Retinal pigment epithelial cell (primary cell): ENCODE data around the gene ISCA1.

Experiments used
- DNase-seq: peaks from one replicate; pipeline ENCODE4 v3.0.0-alpha.2; 2010; ENCODE audit warnings: low read depth
- H3K4me3 ChIP-seq: 2 replicates; pipeline ENCODE4 v1.5.1; 2011; ENCODE audit warnings: mild to moderate bottlenecking, low read length, control low read depth, moderate library complexity
- TF ChIP-seq, protein P1 (sequence below): conservative IDR thresholded peaks from 2 replicates; pipeline ENCODE4 v1.5.1; 2011; ENCODE audit warnings: low read depth, low read length, control low read depth, inconsistent platforms

ISCA1 gene

DNA sequence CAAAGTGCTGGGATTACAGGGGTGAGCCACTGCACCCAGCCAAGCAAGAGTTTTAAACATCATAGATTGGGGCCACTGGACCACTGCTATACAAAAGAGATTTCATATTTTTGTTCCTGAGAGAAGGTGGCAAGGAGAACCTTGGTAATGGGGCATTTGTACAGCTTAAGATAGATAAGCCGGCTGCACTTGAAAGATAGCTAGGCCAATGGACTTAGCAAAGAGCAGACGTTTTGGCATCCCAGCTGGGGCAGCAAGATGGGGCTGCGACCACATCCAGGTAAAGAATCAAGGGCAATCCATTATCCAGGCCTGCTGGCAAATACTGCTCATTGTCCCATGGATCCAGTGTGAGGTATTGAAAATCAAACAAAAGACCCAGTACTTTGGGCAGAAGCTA is 3.9 kb upstream of the ISCA1 start:
- TF ChIP-seq, protein P1, sequence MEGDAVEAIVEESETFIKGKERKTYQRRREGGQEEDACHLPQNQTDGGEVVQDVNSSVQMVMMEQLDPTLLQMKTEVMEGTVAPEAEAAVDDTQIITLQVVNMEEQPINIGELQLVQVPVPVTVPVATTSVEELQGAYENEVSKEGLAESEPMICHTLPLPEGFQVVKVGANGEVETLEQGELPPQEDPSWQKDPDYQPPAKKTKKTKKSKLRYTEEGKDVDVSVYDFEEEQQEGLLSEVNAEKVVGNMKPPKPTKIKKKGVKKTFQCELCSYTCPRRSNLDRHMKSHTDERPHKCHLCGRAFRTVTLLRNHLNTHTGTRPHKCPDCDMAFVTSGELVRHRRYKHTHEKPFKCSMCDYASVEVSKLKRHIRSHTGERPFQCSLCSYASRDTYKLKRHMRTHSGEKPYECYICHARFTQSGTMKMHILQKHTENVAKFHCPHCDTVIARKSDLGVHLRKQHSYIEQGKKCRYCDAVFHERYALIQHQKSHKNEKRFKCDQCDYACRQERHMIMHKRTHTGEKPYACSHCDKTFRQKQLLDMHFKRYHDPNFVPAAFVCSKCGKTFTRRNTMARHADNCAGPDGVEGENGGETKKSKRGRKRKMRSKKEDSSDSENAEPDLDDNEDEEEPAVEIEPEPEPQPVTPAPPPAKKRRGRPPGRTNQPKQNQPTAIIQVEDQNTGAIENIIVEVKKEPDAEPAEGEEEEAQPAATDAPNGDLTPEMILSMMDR: no peak
- no peak overlapping the region for H3K4me3 ChIP-seq
- DNase-seq: no peak

DNA sequence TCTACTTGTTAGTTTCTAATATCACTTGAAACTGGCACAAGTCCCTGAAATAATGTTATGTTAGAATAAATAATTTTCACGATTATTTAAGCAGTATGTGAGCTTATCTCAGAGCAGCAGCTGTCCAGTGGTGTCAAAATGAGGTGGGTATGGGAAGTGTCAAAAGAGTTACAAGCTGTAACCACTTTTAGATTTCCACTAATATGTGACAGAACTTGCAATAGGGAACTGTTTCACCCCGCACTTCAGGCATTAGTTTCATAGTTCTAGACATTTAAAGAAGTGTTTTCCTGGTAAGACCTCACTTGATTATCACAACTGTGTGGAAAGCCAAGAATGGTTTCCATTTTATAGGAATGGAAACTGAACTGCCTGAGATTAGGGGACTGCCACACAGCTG is 2.9 kb upstream of the ISCA1 start:
- TF ChIP-seq, protein P1: no peak
- H3K4me3 ChIP-seq: no peak overlapping the region
- no peak for DNase-seq

DNA sequence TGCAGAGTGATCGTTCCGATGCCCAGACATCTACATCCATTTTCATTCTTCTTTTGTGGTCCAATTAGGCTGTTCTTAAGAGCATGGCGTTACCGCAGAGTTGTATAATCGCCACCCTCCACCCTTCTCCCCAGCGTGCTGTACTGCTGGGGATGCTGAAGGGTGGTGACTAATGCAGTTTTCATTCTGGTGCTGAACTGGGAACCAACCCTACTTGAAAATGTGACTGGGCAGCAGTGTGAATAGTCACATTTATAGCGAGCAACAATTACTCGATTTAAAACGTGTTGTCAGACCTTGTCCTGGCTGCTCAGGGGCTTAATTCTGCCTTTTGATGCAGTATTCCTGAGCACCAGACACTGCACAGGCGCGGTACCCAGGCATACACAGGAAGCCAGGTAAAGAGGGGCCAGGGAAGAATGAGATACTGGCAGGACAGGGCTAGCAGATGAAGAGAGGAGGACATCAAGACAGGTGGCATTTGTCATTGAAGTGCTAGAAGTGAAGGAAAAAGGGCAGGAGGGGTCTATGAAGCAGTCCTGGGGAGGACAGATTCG is 719 bp upstream of the ISCA1 start:
- DNase-seq: peak; percentile 83
- TF ChIP-seq, protein P1: no peak
- peak overlapping the region; percentile 87 for H3K4me3 ChIP-seq

DNA sequence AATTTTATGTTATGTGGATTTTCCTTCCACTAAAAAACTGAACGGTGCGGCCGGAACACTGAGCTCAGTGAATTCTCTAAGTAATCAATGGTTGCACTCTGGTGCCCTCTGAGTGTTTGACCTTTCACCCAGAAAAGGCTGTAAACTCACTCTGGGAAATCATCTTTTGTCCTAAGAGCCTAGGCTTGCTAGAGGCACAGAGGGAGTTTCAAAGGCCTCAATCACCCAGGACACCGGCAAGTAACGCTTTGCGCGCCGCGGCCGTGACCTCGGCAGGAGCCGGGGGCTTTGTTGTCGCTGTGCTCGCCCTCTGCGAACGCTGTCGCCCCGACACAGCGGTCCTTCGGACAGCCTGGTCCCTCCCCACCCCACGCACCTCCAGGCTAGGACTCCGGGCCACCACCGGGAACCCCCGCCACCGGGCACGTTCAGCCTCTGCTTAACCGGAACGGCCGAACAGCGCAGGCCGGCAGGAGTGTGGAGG is 703 bp downstream of the ISCA1 start:
- DNase-seq: no peak

DNA sequence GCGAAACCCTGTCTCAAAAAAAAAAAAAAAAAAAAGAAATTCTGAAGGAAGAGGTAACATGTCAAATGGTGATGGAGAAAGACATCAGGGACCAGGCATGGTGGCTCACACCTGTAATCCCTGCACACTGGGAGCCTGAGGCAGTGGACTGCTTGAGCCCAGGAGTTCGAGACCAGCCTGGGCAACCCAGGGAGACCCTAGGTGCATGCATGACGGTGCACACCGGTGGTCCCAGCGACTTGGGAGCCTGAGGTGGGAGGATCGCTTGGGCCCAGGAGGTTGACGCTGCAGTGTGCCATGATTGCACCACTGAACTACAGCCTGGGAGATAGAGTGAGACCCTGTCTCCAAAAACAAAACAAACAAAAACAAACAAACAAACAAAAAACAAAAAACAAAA is 1.8 kb downstream of the ISCA1 start:
- TF ChIP-seq, protein P1: no peak
- no peak overlapping the region for H3K4me3 ChIP-seq
- DNase-seq: no peak

More for the DNA sequence above, 703 bp downstream of the ISCA1 start:
- peak overlapping the region; percentile 87 for H3K4me3 ChIP-seq
- TF ChIP-seq, protein P1: no peak

DNA sequence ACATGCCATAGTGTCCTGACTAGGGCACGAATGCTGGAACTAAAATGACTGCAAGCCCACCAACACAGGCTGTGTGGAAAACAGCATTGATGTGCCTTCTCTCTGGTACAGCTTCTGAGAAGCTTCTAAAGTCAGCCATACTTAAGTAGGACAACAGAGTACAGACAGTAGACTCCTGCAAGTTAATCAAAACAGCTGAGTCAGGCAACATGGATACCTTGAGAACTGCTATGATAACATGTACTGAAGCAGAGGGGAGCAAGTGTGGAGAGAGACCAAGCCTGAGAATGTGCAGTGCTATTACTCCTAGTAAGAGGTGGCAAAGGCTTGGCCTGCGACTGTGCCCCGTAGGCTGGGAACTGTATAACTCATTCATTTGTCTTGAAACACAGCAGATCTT is 2.5 kb downstream of the ISCA1 start:
- H3K4me3 ChIP-seq: no peak overlapping the region
- TF ChIP-seq, protein P1: no peak
- DNase-seq: no peak

DNA sequence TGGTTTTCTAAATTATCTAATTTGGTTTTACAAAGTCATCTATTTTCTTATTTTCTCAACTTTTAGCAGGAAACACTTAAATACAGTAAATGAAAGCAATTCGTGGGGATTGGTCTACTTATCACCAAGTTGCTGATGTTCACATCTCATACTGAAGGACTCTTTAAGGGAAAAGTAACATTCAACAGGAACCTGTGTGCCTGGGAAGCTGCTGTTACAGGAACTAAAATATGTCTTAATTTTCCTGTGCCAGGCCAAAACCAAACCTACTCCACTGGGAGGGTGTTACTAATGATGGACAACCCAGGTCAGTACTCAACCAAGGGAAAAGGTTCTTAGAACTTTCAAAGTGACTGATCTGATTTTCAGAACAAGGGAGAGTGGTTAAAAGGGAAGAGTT is 5.3 kb downstream of the ISCA1 start:
- DNase-seq: no peak
- no peak overlapping the region for H3K4me3 ChIP-seq
- TF ChIP-seq, protein P1: no peak
